ENCODE measurements around the gene ZC3HAV1. TPM values are rescaled to one million over a fixed set of nuclear protein-coding genes. Genes with fewer than 3 reads are reported as not detected.

ZC3HAV1 gene
- total RNA-seq, 4 donors from 2014 or later: 11.7 to 40.6 (median 34.5) TPM

DNA sequence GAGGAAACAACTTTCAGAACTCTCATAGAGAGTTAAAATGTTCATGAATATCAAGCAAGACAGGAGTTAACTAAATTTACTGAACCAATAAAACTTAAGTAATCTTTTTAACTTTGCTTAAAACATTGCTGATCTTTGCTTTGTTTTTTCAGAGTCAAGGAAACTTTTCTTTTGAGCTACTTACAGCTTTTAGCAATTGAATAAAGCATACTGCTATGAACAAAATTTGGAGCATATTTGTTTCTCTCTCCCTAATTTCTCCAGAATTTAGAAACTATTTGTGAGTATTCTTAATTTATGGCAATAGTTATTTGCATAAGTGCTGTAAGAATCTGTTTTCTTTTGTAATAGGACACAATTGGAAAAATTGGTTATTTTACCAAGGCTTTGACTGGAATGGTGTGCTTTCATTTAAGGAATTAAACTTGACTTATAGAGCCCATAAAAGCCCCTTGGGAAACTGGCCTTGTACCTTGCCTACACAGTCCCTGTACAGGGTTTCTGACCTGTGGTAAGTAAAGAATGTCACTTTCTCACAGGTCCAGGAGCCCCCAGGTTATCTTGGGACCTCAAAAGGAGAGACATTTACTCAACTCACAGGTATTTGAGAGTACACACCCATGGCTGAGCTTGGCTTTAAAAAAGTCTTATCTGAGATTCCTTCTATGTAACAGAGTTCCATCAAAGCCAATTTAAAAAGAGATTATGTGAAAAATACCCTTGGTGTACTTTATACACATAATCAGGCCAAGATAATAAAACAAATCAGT lies 105.0 kb downstream of the ZC3HAV1 start:
- H3K4me1 ChIP-seq: no peaks in the 10 kb centered on the region
- in situ Hi-C loops (cut with MboI; ENCODE audit: low pct_ligation_motif_present in 1 of 4, low pct_unique_long_range_greater_than_20kb in 1 of 4, low sequenced_read_pairs in 3 of 4) (no loop called here), intact Hi-C loops (cut with DNase I; ENCODE audit: low total_unique reads) (no loop called here)
- DNase-seq: no peak
- no peaks in the 10 kb centered on the region for H3K27me3 ChIP-seq
- peaks cover 0 to 4% of the 10 kb centered on the region in 2 donors for H3K9me3 ChIP-seq
- H3K27ac ChIP-seq: no peak overlapping the region
- no peak for TF ChIP-seq POLR2A (IDR thresholded peaks at IDR 0.05)
- no peak for TF ChIP-seq CTCF (IDR thresholded peaks at IDR 0.05)
- no peak for TF ChIP-seq EP300 (IDR thresholded peaks at IDR 0.05; ENCODE audit: low read depth)
- no peak for TF ChIP-seq POLR2AphosphoS5 (IDR thresholded peaks at IDR 0.05)
- no peaks in the 10 kb centered on the region for H3K36me3 ChIP-seq
- no peak overlapping the region for H3K4me3 ChIP-seq

DNA sequence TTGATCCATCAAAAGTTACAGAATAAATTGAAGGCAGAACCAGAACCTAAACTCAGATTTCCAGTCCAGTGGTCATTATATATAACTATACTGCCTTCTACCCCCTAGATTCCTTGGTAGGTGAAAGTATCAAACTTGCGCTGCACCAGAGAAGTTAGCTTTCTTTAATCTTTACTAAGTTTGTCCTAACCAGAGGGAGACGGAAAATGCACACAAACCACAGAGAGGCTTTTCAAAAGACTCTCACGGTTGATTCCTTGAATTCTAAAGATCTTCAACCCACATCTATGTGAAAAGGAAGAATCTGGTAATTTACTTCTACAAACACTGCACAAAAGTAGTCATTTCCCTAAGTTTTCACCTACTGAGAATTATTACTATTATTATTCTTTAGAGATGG lies 110.1 kb downstream of the ZC3HAV1 start:
- 68 to 81% methylated on average over 2 to 3 of the region's 3 CpGs for WGBS, 2 donors (ENCODE audit: low coverage in 1 of 2)

More for the DNA sequence above, 110.1 kb downstream of the ZC3HAV1 start:
- Histone ChIP-seq H3K4me1 (no peaks in the 10 kb centered on the region), H3K9me3 (peaks cover 0 to 4% of the 10 kb centered on the region in 2 donors), H3K27ac (no peak overlapping the region), H3K4me3 (no peak overlapping the region), H3K27me3 (no peaks in the 10 kb centered on the region), H3K36me3 (no peaks in the 10 kb centered on the region)
- TF ChIP-seq CTCF (IDR thresholded peaks at IDR 0.05) (no peak), EP300 (IDR thresholded peaks at IDR 0.05; ENCODE audit: low read depth) (no peak), POLR2AphosphoS5 (IDR thresholded peaks at IDR 0.05) (no peak), POLR2A (IDR thresholded peaks at IDR 0.05) (no peak)
- DNase-seq: no peak
- in situ Hi-C loops (cut with MboI; ENCODE audit: low pct_ligation_motif_present in 1 of 4, low pct_unique_long_range_greater_than_20kb in 1 of 4, low sequenced_read_pairs in 3 of 4): no loop called here
- intact Hi-C loops (cut with DNase I; ENCODE audit: low total_unique reads): no loop called here

Other genes with a start within 250 kb of the ZC3HAV1 start
- 1 to 10 TPM in 2 of 4 donors, under 1 TPM in 2; 0.37 to 1.5 (median 0.93) TPM for gene KIAA1549, start 128.3 kb downstream of the ZC3HAV1 start, total RNA-seq
- 10 to 100 TPM in 2 of 4 donors, 1 to 10 TPM in 2; 5.2 to 71.4 (median 14.7) TPM for gene ZC3HAV1L, start 73.7 kb downstream of the ZC3HAV1 start, total RNA-seq
- gene UBN2, start 121.5 kb upstream of the ZC3HAV1 start, total RNA-seq: 10 to 100 TPM in 3 of 4 donors, 1 to 10 TPM in 1; 9.7 to 22.1 (median 13.9) TPM
- gene FMC1, start 231.6 kb upstream of the ZC3HAV1 start, total RNA-seq: 10 to 100 TPM in 1 of 4 donors, 1 to 10 TPM in 1, not detected in 2; 7.3 to 21.6 TPM